ENCODE measurements around the gene EYA2.

- no peak for TF ChIP-seq CTCF (IDR thresholded peaks at IDR 0.05)
- no peak for TF ChIP-seq POLR2AphosphoS5 (IDR thresholded peaks at IDR 0.05)
- no peak for TF ChIP-seq POLR2A (IDR thresholded peaks at IDR 0.05)
Measured at GRCh38 chr20:47024461-47024937, 129.9 kb downstream of the EYA2 start.

Measured in prostate gland (tissue), 2 donors.